GM12878 (cell line): ENCODE results near the gene HSF4. TPM values are rescaled to one million over a fixed set of nuclear protein-coding genes. Genes with fewer than 3 reads are reported as not detected.

Experiments
- ATAC-seq: fragments of 200-7000 bp; cut with Tn5 transposase; 3 replicates; pipeline ENCODE4 v1.9.1; 2020; ENCODE audit warnings: mild to moderate bottlenecking, moderate library complexity
- BruUV-seq: library from RNA; stranded (reverse); fragments of 400-500 nt; replicated peaks from 2 replicates; lab custom pipeline; 2021; lab: Mats Ljungman, UMichigan
- CTCF ChIA-PET: fragments of 300-600 bp; sonication (Branson Sonifier 250); formaldehyde crosslinking; extraction: SDS; loops from one replicate; lab custom pipeline; 2021; ENCODE audit warnings: inconsistent platforms; lab: Yijun Ruan, JAX
- POLR2A ChIA-PET: fragments of 350-600 bp; formaldehyde crosslinking; extraction: SDS; loops from one replicate; lab custom pipeline; 2021; ENCODE audit warnings: inconsistent platforms; lab: Charles Lee
- RAD21 ChIA-PET: fragments of 300-600 bp; sonication (Branson Sonifier 250); formaldehyde crosslinking; loops from one replicate; lab custom pipeline; 2023; ENCODE audit warnings: antibody characterized with exemption; ENCODE audit not compliant: unreplicated experiment; lab: Charles Lee
- SMC1A ChIA-PET: fragments of 300-600 bp; sonication (Branson Sonifier 250); formaldehyde crosslinking; loops from one replicate; lab custom pipeline; 2023; ENCODE audit not compliant: unreplicated experiment, uncharacterized antibody; lab: Charles Lee
- DNase-seq: peaks from one replicate; pipeline ENCODE4 v3.0.0-alpha.2; 2011; ENCODE audit warnings: low read depth, low spot score
- FAIRE-seq: peaks from 3 replicates; lab custom pipeline; 2011; peaks lifted over from hg19 to GRCh38; lab: Jason Lieb, UNC
- H2AFZ ChIP-seq: 2 replicates; pipeline ENCODE4 v1.6.0; 2011; ENCODE audit warnings: low read depth, low read length, control low read depth; ENCODE audit not compliant: control insufficient read depth
- H3K27ac ChIP-seq: 2 replicates; pipeline ENCODE4 v1.5.1; 2011; ENCODE audit warnings: control low read depth; ENCODE audit not compliant: control insufficient read depth, insufficient read depth
- H3K27me3 ChIP-seq, 2 experiments: replicated peaks in 1 of 2; 2 replicates each; pipeline versions ENCODE4 v1.6.0 to v1.6.1; 2011; ENCODE audit warnings: low read length in 1 of 2; ENCODE audit not compliant: control insufficient read depth in 2 of 2, insufficient read depth in 2 of 2
- H3K36me3 ChIP-seq, 2 experiments: 2 replicates each; pipeline ENCODE4 v1.5.1; 2011; ENCODE audit warnings: low read length in 1 of 2; ENCODE audit not compliant: control insufficient read depth in 2 of 2, insufficient read depth in 2 of 2
- H3K4me1 ChIP-seq: 2 replicates; pipeline ENCODE4 v1.6.1; 2011; ENCODE audit warnings: mild to moderate bottlenecking, low read length, moderate library complexity, mixed read lengths; ENCODE audit not compliant: control insufficient read depth, insufficient read depth
- H3K4me2 ChIP-seq: 2 replicates; pipeline ENCODE4 v1.6.0; 2011; ENCODE audit warnings: control low read depth; ENCODE audit not compliant: control insufficient read depth, insufficient read depth
- H3K4me3 ChIP-seq: fragments of 200-600 bp; sonication (generic); 2 replicates; pipeline ENCODE4 v1.5.1; 2016
- H3K79me2 ChIP-seq: 2 replicates; pipeline ENCODE4 v1.6.0; 2011; ENCODE audit warnings: low read length; ENCODE audit not compliant: control insufficient read depth, insufficient read depth
- H3K9ac ChIP-seq: 2 replicates; pipeline ENCODE4 v1.8.0; 2011; ENCODE audit warnings: low read length, control low read depth, mixed read lengths; ENCODE audit not compliant: control insufficient read depth, insufficient read depth
- H3K9me3 ChIP-seq: replicated peaks from 3 replicates; pipeline ENCODE4 v1.5.1; 2011; ENCODE audit warnings: mild to moderate bottlenecking, low read length; ENCODE audit not compliant: control insufficient read depth, insufficient read depth
- H4K20me1 ChIP-seq: 2 replicates; pipeline ENCODE4 v1.6.0; 2011; ENCODE audit not compliant: control insufficient read depth, insufficient read depth
- POLR2A ChIP-seq: IDR thresholded peaks from 2 replicates; pipeline ENCODE4 v1.6.1; 2011; ENCODE audit warnings: low read depth, mild to moderate bottlenecking, low read length
- RAD21 ChIP-seq: IDR thresholded peaks from 2 replicates; pipeline ENCODE4 v1.6.1; 2011; ENCODE audit warnings: mild to moderate bottlenecking, low read depth, low read length, moderate library complexity; ENCODE audit not compliant: insufficient read depth
- STAT1 ChIP-seq: fragments of 450-650 bp; conservative IDR thresholded peaks from 2 replicates; pipeline ENCODE4 v1.6.1; 2014; ENCODE audit warnings: antibody characterized with exemption, mild to moderate bottlenecking
- ZSCAN29 ChIP-seq: fragments of 450-650 bp; IDR thresholded peaks from 2 replicates; pipeline ENCODE4 v1.6.1; 2017; ENCODE audit warnings: mild to moderate bottlenecking, moderate library complexity
- WGBS: methylation state at CpG from one replicate; pipeline ENCODE4 v1.1.6; 2016; ENCODE audit warnings: low lambda C conversion rate; ENCODE audit not compliant: insufficient replicate concordance, insufficient coverage; ENCODE audit errors: missing lambda C conversion rate; 5-methylcytosine and 5-hydroxymethylcytosine counted together
- in situ Hi-C: fragments of 300-500 bp; cut with MboI; formaldehyde crosslinking; loops from 9 replicates; pipeline ENCODE4 v1.14.3; 2018; ENCODE audit warnings: mixed read lengths
- intact Hi-C: fragments of 100-400 bp; cut with micrococcal nuclease; formaldehyde crosslinking; loops from one replicate; pipeline ENCODE4 v1.14.2; 2022; ENCODE audit not compliant: unreplicated experiment
- polyA plus RNA-seq, 11 experiments: library from polyadenylated mRNA; depleted of rRNA in 4 of 11; unstranded in 6 of 11; stranded (reverse) in 5 of 11; fragments of >200 nt; fragmentation: Nextera tagmentation in 4 of 11; fragmentation: Illumina TruSeq in 1 of 11; extraction: Ambion mirVana in 4 of 11; extraction: Trizol in 1 of 11; gene quantifications; 1 replicate in 1 of 11; 2 replicates in 10 of 11; pipeline versions ENCODE4 v1.2.1 to v1.2.3, GENCODE V29; 2011 to 2016; ENCODE audit warnings: inconsistent platforms in 2 of 11, missing spikeins in 2 of 11, low read depth in 1 of 11
- total RNA-seq, 4 experiments: library from RNA; depleted of rRNA in 3 of 4; stranded (reverse); fragments of >200 nt in 3 of 4; fragmentation: Illumina TruSeq in 1 of 4; extraction: Trizol in 1 of 4; gene quantifications; 2 replicates each; pipeline versions ENCODE4 v1.2.1 to v1.2.3, GENCODE V29; 2013 to 2021
- TF ChIP-seq, protein P1 (sequence below): fragments of 450-650 bp; formaldehyde crosslinking; IDR thresholded peaks from 2 replicates; pipeline ENCODE4 v1.4.0; 2022; ENCODE audit warnings: mild to moderate bottlenecking, moderate library complexity

HSF4 gene
- total and polyA plus RNA-seq, 10 of the 15 experiments (the other 5 are each of a cell fraction or from before 2014, with no cell fraction given) = 0.31 to 9.9 (median 2.6) TPM; not detected in 1

DNA sequence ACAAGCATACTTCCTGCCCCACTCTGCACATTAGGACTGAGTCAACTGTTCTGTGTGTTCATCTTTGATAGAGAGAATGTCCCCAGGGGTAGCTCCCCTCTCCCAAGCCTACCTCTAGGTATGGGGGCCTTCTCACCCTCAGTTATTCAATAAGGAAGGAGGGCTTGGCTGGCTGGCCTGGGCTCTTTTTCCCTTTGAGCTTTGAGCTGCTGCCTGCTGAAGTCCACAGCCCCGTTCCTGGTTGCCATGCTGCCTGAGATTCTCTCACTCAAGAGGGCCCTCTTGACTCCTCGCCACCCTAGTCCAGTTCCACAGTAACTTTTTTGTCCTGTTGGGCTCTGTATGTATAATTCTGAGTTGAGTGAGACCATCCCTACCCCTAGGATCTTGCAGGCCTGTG, 18.8 kb upstream of the HSF4 start:
- intact Hi-C loops (no loop called here), in situ Hi-C loops (no loop called here)
- DNase-seq = no peak
- Histone ChIP-seq H3K4me2 (no peak overlapping the region), H4K20me1 (no peaks in the 10 kb centered on the region), H3K4me1 (no peaks in the 10 kb centered on the region; the same call in 1 of the 2 replicates), H3K79me2 (no peaks in the 10 kb centered on the region), H3K27ac (no peak overlapping the region), H2AFZ (no peak overlapping the region), H3K9ac (no peak overlapping the region), H3K36me3 (peaks cover 31 to 33% of the 10 kb centered on the region in 2 experiments; a peak in 3 of 4 replicates), H3K4me3 (no peak overlapping the region), H3K27me3 (no peaks in the 10 kb centered on the region), H3K9me3 (no peaks in the 10 kb centered on the region)
- 97% methylated on average over 2 of the region's 2 CpGs for WGBS
- TF ChIP-seq ZSCAN29 (no peak), POLR2A (no peak), STAT1 (no peak), RAD21 (no peak)
- TF ChIP-seq, protein P1, sequence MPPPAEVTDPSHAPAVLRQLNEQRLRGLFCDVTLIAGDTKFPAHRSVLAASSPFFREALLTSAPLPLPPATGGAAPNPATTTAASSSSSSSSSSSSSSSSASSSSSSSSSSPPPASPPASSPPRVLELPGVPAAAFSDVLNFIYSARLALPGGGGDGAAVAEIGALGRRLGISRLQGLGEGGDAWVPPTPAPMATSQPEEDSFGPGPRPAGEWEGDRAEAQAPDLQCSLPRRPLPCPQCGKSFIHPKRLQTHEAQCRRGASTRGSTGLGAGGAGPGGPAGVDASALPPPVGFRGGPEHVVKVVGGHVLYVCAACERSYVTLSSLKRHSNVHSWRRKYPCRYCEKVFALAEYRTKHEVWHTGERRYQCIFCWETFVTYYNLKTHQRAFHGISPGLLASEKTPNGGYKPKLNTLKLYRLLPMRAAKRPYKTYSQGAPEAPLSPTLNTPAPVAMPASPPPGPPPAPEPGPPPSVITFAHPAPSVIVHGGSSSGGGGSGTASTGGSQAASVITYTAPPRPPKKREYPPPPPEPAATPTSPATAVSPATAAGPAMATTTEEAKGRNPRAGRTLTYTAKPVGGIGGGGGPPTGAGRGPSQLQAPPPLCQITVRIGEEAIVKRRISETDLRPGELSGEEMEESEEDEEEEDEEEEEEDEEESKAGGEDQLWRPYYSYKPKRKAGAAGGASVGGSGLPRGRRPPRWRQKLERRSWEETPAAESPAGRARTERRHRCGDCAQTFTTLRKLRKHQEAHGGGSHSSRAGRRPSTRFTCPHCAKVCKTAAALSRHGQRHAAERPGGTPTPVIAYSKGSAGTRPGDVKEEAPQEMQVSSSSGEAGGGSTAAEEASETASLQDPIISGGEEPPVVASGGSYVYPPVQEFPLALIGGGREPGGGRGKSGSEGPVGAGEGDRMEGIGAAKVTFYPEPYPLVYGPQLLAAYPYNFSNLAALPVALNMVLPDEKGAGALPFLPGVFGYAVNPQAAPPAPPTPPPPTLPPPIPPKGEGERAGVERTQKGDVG (CRISPR knock-in tag) = no peak
- no peak for FAIRE-seq
- POLR2A ChIA-PET = no interaction called here
- no TSS peak for BruUV-seq
- SMC1A ChIA-PET = no interaction called here
- ATAC-seq = no peak
- CTCF ChIA-PET = interaction anchor here (2.4 to 3.1 kb wide), 2 partner anchors 10 to 128 kb away, joined by 8 to 11 read pairs; no protein-coding TSS in a partner anchor
- RAD21 ChIA-PET = interaction anchor here (0.6 kb wide), 1 partner anchor 30 kb away, joined by 3 read pairs; no protein-coding TSS in a partner anchor
